H9 (cell line): ENCODE data around the gene KLF15. TPM values are rescaled to one million over a fixed set of nuclear protein-coding genes. Genes with fewer than 3 reads are reported as not detected.
A peak's percentile ranks its signal among the peaks of the same experiment; 100 is the strongest.

Experiments
- DNase-seq: peaks from one replicate; pipeline ENCODE4 v3.0.0-alpha.2; 2017
- H2AFZ ChIP-seq: one replicate; pipeline ENCODE4 v1.6.1; 2013; ENCODE audit warnings: mild to moderate bottlenecking, low read length, control low read depth, moderate library complexity
- H2AK5ac ChIP-seq: 2 replicates; pipeline ENCODE4 v1.6.1; 2013; ENCODE audit warnings: low read length, control low read depth, mixed read lengths; ENCODE audit not compliant: insufficient read length
- H2BK120ac ChIP-seq: one replicate; pipeline ENCODE4 v1.6.1; 2013; ENCODE audit warnings: low read depth, mild to moderate bottlenecking, low read length, control low read depth, inconsistent platforms; ENCODE audit not compliant: poor library complexity, severe bottlenecking
- H2BK12ac ChIP-seq: 2 replicates; pipeline ENCODE4 v1.6.1; 2013; ENCODE audit warnings: low read length, control low read depth, mixed read lengths, low read depth; ENCODE audit not compliant: insufficient read length
- H2BK15ac ChIP-seq: 2 replicates; pipeline ENCODE4 v1.6.1; 2013; ENCODE audit warnings: low read depth, low read length, control low read depth
- H2BK20ac ChIP-seq: one replicate; pipeline ENCODE4 v1.6.1; 2013; ENCODE audit warnings: low read depth, mild to moderate bottlenecking, low read length, control low read depth, inconsistent platforms; ENCODE audit not compliant: poor library complexity, severe bottlenecking
- H2BK5ac ChIP-seq: 2 replicates; pipeline ENCODE4 v1.6.1; 2013; ENCODE audit warnings: low read length, control low read depth, mixed read lengths; ENCODE audit not compliant: insufficient read length
- H3K14ac ChIP-seq: 2 replicates; pipeline ENCODE4 v1.6.1; 2013; ENCODE audit warnings: low read length, control low read depth; ENCODE audit not compliant: insufficient read depth
- H3K18ac ChIP-seq: 2 replicates; pipeline ENCODE4 v1.6.1; 2013; ENCODE audit warnings: low read depth, mild to moderate bottlenecking, mixed read lengths, low read length, control low read depth; ENCODE audit not compliant: insufficient read length
- H3K23ac ChIP-seq: 2 replicates; pipeline ENCODE4 v1.6.1; 2013; ENCODE audit warnings: low read length, control low read depth, mixed read lengths, low read depth; ENCODE audit not compliant: insufficient read length
- H3K23me2 ChIP-seq: 2 replicates; pipeline ENCODE4 v1.6.1; 2013; ENCODE audit warnings: low read depth, mild to moderate bottlenecking, mixed read lengths, low read length, control low read depth; ENCODE audit not compliant: insufficient read length, poor library complexity, severe bottlenecking
- H3K27ac ChIP-seq: 2 replicates; pipeline ENCODE4 v1.5.1; 2013; ENCODE audit warnings: low read length, control low read depth, mixed read lengths, low read depth; ENCODE audit not compliant: insufficient read length
- H3K27me3 ChIP-seq: 2 replicates; pipeline ENCODE4 v1.6.1; 2013; ENCODE audit warnings: low read length, control low read depth, inconsistent platforms; ENCODE audit not compliant: insufficient read depth
- H3K4ac ChIP-seq: 2 replicates; pipeline ENCODE4 v1.6.1; 2013; ENCODE audit warnings: low read depth, mild to moderate bottlenecking, control low read depth, inconsistent platforms, low read length, moderate library complexity
- H3K4me1 ChIP-seq: 2 replicates; pipeline ENCODE4 v1.6.1; 2013; ENCODE audit warnings: low read length, control low read depth, inconsistent platforms; ENCODE audit not compliant: insufficient read depth
- H3K4me2 ChIP-seq: 2 replicates; pipeline ENCODE4 v1.6.1; 2013; ENCODE audit warnings: low read length, control low read depth, mixed read lengths; ENCODE audit not compliant: insufficient read length, insufficient read depth
- H3K56ac ChIP-seq: 2 replicates; pipeline ENCODE4 v1.6.1; 2013; ENCODE audit warnings: low read depth, mild to moderate bottlenecking, mixed read lengths, low read length, control low read depth; ENCODE audit not compliant: insufficient read length
- H3K79me1 ChIP-seq: 2 replicates; pipeline ENCODE4 v1.6.1; 2013; ENCODE audit warnings: low read depth, mild to moderate bottlenecking, moderate library complexity, low read length, control low read depth, inconsistent platforms; ENCODE audit not compliant: insufficient read depth, poor library complexity, severe bottlenecking
- H3K79me2 ChIP-seq: 2 replicates; pipeline ENCODE4 v1.6.1; 2013; ENCODE audit warnings: low read length, control low read depth, inconsistent platforms; ENCODE audit not compliant: insufficient read depth
- H3K9ac ChIP-seq: 2 replicates; pipeline ENCODE4 v1.6.1; 2013; ENCODE audit warnings: low read length, control low read depth, mixed read lengths; ENCODE audit not compliant: insufficient read length; ENCODE audit errors: extremely low read depth
- H3K9me3 ChIP-seq: one replicate; pipeline ENCODE4 v1.6.1; 2013; ENCODE audit warnings: low read depth, low read length, inconsistent platforms; ENCODE audit not compliant: control insufficient read depth
- H3T11ph ChIP-seq: one replicate; pipeline ENCODE4 v1.6.1; 2013; ENCODE audit warnings: mild to moderate bottlenecking, low read length, control low read depth, inconsistent platforms
- H4K20me1 ChIP-seq: one replicate; pipeline ENCODE4 v1.6.1; 2013; ENCODE audit not compliant: control insufficient read depth, insufficient read length, insufficient read depth
- H4K5ac ChIP-seq: 2 replicates; pipeline ENCODE4 v1.6.1; 2013; ENCODE audit warnings: low read depth, mild to moderate bottlenecking, mixed read lengths, low read length, control low read depth; ENCODE audit not compliant: insufficient read length
- H4K8ac ChIP-seq: replicated peaks from 2 replicates; pipeline ENCODE4 v1.6.1; 2013; ENCODE audit warnings: low read length, control low read depth, mixed read lengths, low read depth; ENCODE audit not compliant: insufficient read length
- H4K91ac ChIP-seq: 2 replicates; pipeline ENCODE4 v1.6.1; 2013; ENCODE audit warnings: low read depth, mild to moderate bottlenecking, moderate library complexity, mixed read lengths, low read length, control low read depth; ENCODE audit not compliant: insufficient read length
- H3K27ac Mint-ChIP-seq, 3 experiments: 2 replicates in 2 of 3; 3 replicates in 1 of 3; pipeline ENCODE4 v1.8.0; 2020 to 2021; ENCODE audit warnings: mixed read lengths in 3 of 3, mild to moderate bottlenecking in 1 of 3, moderate library complexity in 1 of 3
- H3K27me3 Mint-ChIP-seq: 2 replicates; pipeline ENCODE4 v1.8.0; 2021; ENCODE audit warnings: low read depth, mild to moderate bottlenecking, moderate library complexity, mixed read lengths
- H3K36me3 Mint-ChIP-seq, 3 experiments: 2 replicates in 2 of 3; 3 replicates in 1 of 3; pipeline ENCODE4 v1.8.0; 2020 to 2021; ENCODE audit warnings: low read depth in 3 of 3, mixed read lengths in 3 of 3; ENCODE audit not compliant: insufficient read depth in 1 of 3
- H3K4me1 Mint-ChIP-seq, 2 experiments: 2 replicates each; pipeline ENCODE4 v1.8.0; 2020; ENCODE audit warnings: mixed read lengths in 2 of 2
- H3K4me3 Mint-ChIP-seq, 2 experiments: 2 replicates in 1 of 2; 3 replicates in 1 of 2; pipeline ENCODE4 v1.8.0; 2020 to 2021; ENCODE audit warnings: mild to moderate bottlenecking in 2 of 2, mixed read lengths in 2 of 2, moderate library complexity in 1 of 2
- H3K9me3 Mint-ChIP-seq, 2 experiments: 2 replicates in 1 of 2; 3 replicates in 1 of 2; pipeline ENCODE4 v1.8.0; 2020; ENCODE audit warnings: mild to moderate bottlenecking in 2 of 2, mixed read lengths in 2 of 2, moderate library complexity in 1 of 2
- CTCF ChIP-seq: fragments of 200-600 bp; sonication (generic); conservative IDR thresholded peaks from 3 replicates; pipeline ENCODE4 v1.8.0; 2021; ENCODE audit warnings: antibody characterized with exemption, mild to moderate bottlenecking
- WGBS: extraction: QIAGEN DNeasy Blood & Tissue Kit; methylation state at CpG from one replicate; pipeline ENCODE4 v1.1.7; 2013; ENCODE audit warnings: missing lambda C conversion rate, low lambda C conversion rate, mixed read lengths; ENCODE audit not compliant: insufficient read length; ENCODE audit errors: extremely low coverage; 5-methylcytosine and 5-hydroxymethylcytosine counted together
- total RNA-seq: library from RNA; stranded (reverse); gene quantifications from 2 replicates; pipeline ENCODE4 v1.2.1, GENCODE V29; 2021

Gene KLF15
- total RNA-seq, 1 experiment from 2014 or later: 10.8 TPM

- no peak overlapping the region for H3K9ac ChIP-seq
- H3K14ac ChIP-seq: no peak overlapping the region
- H2BK15ac ChIP-seq: no peak overlapping the region
- no peak overlapping the region for H2BK20ac ChIP-seq
- H3K4me2 ChIP-seq: no peak overlapping the region
- H3K27me3 ChIP-seq: no peaks in the 10 kb centered on the region
- no peak for DNase-seq
- no peaks in the 10 kb centered on the region for H3K4me1 ChIP-seq
- Mint-ChIP-seq H3K4me3 (no peak overlapping the region; a peak in 1 of 5 replicates), H3K4me1 (peaks cover 6 to 11% of the 10 kb centered on the region in 2 experiments), H3K36me3 (peaks cover 0 to 9% (median 5%) of the 10 kb centered on the region in 3 experiments; a peak in 5 of 7 replicates), H3K27ac (peak overlapping the region in 1 of 3 experiments; percentile 40; a peak in 1 of 7 replicates), H3K27me3 (no peaks in the 10 kb centered on the region; the same call in 1 of the 2 replicates), H3K9me3 (no peaks in the 10 kb centered on the region)
- no CpG with 5 or more reads among the region's 7 CpGs for WGBS
- no peak overlapping the region for H4K8ac ChIP-seq
- H2BK12ac ChIP-seq: no peak overlapping the region
- no peak overlapping the region for H3K18ac ChIP-seq
- no peak overlapping the region for H2AK5ac ChIP-seq
- no peaks in the 10 kb centered on the region for H4K20me1 ChIP-seq
- H3K23me2 ChIP-seq: no peaks in the 10 kb centered on the region
- H4K5ac ChIP-seq: no peak overlapping the region
- H2BK5ac ChIP-seq: no peak overlapping the region
- H3K23ac ChIP-seq: no peak overlapping the region
- H2AFZ ChIP-seq: no peak overlapping the region
- H3K79me1 ChIP-seq: no peaks in the 10 kb centered on the region
- H2BK120ac ChIP-seq: no peak overlapping the region
- no peaks in the 10 kb centered on the region for H3K79me2 ChIP-seq
- H3K27ac ChIP-seq: no peak overlapping the region
- no peak overlapping the region for H4K91ac ChIP-seq
- no peak for TF ChIP-seq CTCF
- no peak overlapping the region for H3K4ac ChIP-seq
- H3T11ph ChIP-seq: no peak overlapping the region
- H3K56ac ChIP-seq: no peak overlapping the region
- no peaks in the 10 kb centered on the region for H3K9me3 ChIP-seq
These were observed 12.0 kb downstream of the KLF15 start for GRCh38 chr3:126345231-126345630.
